Stimulated activated CD4-positive, alpha-beta T cell treated with anti-CD3 and anti-CD28 coated beads, Interleukin-15, amount 100 ng/mL, for 48 hours (primary cell): Measurements from ENCODE around the gene DCTN2.
A peak's percentile ranks its signal among the peaks of the same experiment; 100 is the strongest.

Source experiments
- DNase-seq, 2 donors: peaks; one replicate each; pipeline ENCODE4 v3.0.0-alpha.2; 2020; ENCODE audit warnings: low read depth in 2 of 2

The DCTN2 gene

DNA sequence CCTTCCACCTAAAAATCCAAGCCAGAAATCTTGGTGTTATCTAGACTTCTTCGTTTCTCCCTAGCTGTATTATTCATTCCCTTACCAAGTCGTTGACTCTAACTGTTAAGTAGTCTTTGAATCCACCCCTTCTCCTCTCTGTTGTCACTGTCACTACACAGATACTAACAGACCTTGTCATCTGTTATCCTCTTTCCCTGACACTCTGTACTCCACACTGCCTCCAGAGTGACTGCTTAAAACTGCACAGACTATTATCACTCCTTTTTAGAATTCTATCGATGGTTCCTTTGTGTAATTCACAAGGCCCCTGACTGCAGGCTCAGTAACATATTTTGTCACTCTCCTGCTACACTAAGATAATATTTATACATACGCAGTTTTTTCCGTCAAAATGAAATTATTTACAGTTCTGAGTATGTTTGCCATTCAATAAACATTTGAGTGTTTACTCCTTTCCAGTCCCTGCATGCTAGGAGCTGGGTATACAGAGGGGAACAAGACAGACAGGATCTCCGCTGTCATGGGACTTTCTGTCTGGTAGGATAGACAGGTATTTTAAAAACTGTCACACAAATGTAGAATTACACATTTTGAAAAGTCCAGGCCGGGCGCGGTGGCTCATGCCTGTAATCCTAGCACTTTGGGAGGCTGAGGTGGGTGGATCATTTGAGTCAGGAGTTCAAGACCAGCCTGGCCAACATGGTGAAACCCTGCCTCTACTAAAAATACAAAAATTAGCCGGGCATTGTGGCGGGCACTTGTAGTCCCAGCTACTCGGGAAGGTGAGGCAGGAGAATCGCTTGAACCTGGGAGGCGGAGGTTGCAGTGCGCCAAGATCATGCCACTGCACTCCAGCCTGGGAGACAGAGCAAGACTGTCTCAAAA, 55.4 kb downstream of the DCTN2 start:
- DNase-seq: no peak

DNA sequence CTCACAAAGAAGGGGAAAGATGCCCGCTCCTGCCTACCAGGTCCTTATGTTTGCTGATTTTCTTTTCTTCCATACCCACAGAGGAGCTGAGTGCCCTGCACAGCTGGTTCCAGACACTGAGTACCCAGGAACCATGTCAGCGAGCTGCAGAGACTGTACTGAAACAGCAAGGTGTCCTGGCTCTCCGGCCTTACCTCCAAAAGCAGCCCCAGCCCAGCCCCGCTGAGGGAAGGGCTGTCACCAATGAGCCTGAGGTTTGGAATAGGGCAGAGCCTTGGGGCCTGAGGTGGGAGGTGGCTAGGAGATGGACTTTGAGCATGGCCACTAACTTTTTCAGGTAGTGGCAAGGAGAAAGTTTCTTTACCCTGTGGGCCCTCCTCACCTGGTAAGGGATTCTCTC, 56.9 kb downstream of the DCTN2 start:
- DNase-seq: no peak

DNA sequence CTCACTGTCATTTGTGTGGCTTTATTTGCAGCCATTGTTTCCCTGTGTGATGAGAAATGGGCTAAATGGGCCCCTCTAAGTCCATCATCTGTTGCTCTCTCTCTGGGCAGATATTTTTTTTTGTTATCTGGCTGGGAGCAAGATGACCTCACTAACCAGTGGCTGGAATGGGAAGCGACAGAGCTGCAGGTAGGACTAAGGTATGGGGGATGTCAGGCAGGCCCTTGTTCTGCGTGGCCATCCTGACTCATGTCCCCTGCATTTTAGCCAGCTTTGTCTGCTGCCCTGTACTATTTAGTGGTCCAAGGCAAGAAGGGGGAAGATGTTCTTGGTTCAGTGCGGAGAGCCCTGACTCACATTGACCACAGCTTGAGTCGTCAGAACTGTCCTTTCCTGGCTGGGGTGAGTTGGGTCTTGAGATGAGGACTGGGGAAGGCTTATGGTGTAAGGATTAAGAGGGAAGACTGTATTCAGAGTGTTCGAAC, 57.8 kb downstream of the DCTN2 start:
- DNase-seq: no peak

DNA sequence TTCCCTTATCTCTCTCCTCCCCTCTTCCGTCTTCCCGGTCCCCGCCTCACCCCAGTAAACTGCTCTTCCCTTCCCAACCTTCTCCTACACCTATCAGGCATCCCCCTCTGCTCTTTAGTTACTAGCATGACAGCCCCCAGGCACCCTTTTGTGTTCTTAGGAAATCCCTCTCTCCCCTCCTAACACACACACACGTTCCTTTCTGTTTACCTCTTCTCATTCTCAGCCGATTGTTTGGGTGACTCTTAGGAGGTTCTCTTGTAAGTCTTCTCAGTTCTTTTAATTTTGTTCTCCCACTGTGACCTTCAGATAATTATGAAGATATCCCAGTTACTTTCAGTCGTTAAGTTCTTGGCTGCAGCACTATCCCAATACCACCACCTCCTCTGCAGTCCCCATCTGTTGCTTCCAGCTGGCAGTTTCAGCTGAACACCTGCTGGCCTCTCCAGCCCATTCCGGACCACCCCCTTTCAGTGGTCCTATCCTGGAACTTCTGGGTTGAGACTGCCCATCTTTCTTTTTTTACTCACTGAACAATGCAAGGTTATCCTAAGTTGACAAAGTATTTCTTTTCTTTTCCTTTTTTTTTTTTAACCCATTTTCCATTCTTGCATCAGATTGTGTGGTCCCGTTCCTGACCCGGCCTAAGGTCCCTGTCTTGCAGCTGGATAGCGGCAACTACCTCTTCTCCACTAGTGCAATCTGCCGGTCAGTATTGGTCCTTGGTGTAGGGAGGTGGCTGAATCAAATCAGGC, 58.4 kb downstream of the DCTN2 start:
- no peak for DNase-seq

DNA sequence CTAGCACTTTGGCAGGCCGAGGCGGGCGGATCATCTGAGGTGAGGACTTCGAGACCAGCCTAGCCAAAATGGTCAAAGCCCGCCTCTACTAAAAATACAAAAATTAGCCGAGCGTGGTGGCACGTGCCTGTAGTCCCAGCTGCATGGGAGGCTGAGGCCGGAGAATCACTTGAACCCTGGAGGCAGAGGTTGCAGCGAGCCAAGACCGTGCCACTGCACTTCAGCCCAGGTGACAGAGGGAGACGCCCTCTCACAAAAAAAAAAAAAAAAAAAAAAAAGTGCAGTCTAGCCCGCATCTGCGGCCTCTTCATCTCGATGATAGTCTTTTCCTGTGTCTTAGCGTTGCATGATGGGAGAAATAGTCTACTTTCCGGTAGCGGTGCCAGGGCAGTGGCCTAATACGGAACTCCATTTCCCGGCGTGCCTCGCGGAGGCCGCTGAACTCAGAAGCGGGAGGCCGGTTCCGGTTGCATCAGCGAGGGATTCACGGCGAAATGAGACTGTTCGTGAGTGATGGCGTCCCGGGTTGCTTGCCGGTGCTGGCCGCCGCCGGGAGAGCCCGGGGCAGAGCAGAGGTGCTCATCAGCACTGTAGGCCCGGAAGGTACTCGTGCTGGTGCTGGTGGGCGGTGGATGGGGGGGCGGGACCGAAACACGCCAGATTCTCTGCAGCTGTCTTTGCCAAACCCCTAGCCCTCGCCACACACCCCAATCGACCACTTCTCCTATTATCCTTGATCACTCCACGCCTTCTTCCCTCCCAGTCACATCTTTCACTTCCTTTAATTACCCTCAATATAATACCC, 59.2 kb downstream of the DCTN2 start, which contains the start of gene MARS1:
MARS1 (plus strand) TSS at position 472 of the 805 bp plus-strand sequence; CDS start at position 495, 23 bp downstream.
- peak; percentile 88 to 89 for DNase-seq

DNA sequence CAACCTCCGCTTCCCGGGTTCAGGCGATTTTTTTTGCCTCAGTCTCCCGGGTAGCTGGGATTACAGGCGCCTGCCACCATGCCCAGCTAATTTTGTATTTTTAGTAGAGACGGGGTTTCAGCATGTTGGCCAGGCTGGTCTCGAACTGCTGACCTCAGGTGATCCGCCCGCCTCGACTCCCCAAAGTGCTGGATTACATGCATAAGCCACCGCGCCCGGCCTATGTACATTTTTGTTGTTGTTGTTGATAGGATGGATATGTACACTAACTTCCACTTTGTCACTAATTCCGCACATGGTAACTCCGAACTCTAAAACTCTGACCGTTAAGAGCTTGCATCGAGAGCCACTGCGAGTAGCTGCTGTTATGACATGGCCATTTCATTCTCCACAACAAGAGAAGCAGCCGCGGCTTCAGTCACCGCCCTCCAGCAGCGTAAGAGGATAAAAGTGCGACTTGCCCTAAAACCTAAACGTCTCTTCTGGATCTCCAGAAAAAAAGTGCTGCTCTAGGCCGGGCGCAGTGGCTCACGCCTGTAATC, 59.9 kb downstream of the DCTN2 start:
- no peak for DNase-seq

DNA sequence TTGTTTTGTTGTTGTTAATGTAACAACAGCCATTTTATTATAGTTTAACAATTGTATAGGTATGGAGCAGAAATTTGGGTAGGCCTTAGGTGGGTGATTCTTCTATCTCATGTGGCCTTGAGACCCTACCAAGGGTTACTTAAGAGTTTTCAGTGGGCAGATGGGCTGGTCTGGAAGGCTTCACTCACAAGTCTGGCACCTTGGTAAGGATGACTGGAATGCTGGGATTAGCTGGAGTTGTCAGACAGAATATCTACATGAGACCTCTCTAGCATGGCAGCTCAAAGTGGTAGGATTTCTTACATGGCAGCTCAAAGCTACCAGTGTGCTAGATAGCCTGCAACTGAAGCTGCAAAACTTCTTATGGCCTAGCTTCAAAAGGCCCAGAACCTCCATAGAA, 61.3 kb downstream of the DCTN2 start:
- no peak for DNase-seq

DNA sequence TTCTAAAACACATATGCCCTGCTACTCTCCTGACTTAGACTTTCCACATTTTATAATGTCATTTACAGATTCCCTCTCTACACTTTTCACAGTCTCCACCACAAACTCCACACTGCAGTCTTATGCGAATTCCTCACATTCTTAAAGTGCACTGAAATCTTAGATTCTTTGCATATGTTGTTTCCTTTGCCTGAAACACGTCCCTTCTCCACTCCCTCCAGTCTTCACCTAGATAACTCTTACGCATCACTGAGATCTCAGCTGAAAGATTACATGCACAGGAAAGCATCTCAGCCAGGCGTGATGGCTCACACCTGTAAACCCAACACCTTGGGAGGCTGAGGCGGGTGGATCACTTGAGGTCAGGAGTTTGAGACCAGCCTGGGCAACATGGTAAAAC, 63.5 kb downstream of the DCTN2 start:
- DNase-seq: no peak

DNA sequence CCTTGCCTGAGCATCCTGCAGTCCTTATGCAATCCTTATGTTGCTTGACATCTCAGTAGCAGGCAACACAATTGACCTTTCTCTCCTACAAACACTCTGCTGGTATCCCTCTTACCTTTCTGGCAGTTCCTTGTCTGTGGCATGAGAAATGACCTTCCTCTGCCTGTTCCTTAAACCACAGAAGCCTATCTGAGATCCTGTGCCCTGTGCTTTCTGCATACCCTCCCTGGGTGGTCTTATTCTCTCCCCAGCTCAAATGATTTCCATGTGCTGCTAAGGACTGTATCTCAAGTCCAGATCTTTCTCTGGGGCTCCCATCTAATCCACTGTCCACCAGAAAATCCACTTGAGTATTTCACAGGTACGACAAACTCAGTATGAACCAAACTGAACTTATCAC, 65.3 kb downstream of the DCTN2 start:
- DNase-seq: no peak
